HG03469 (cell line): Measurements from ENCODE around the gene ELOB.
"Not testable (repeated sequence)": the region's sequence is repeated elsewhere in the genome, so short reads cannot be mapped to it uniquely, and the experiment has no call there.

ENCODE experiments used
- ATAC-seq: cut with Tn5 transposase; IDR thresholded peaks from one replicate; pipeline ENCODE4 v1.9.1; 2021; ENCODE audit warnings: mild to moderate bottlenecking, moderate library complexity, moderate number of reproducible peaks; ENCODE audit not compliant: unreplicated experiment

The ELOB gene

GRCh38 chr16:2724816-2725348, 52.2 kb downstream of the ELOB start:
- no peak for ATAC-seq

- ATAC-seq, result no peak
Measured at GRCh38 chr16:2724088-2724676, 52.9 kb downstream of the ELOB start.

- ATAC-seq, result not testable (repeated sequence)
Measured at GRCh38 chr16:2721634-2722173, 55.4 kb downstream of the ELOB start.
